ENCODE measurements around the gene SLC10A1. TPM values are rescaled to one million over a fixed set of nuclear protein-coding genes. Genes with fewer than 3 reads are reported as not detected.

The SLC10A1 gene
- total and polyA plus RNA-seq, 2 of the 4 experiments (the other 2 are of a cell fraction) = 0.03 TPM; not detected in 1

- BruUV-seq (replicated peaks) = no TSS peak
Measured at GRCh38 chr14:69839661-69840060, 42.6 kb upstream of the SLC10A1 start.

More at GRCh38 chr14:69839661-69840060, 42.6 kb upstream of the SLC10A1 start:
- Histone ChIP-seq H4K91ac (ENCODE audit: insufficient read depth, low read depth, low read length) (no peak overlapping the region), H3K4ac (ENCODE audit: low read depth, low read length) (no peak overlapping the region), H2AFZ (replicated peaks; ENCODE audit: low read length, poor library complexity) (no peak overlapping the region), H3K9ac (ENCODE audit: low read depth, low read length) (no peak overlapping the region), H3K4me3 (ENCODE audit: insufficient read depth, low read depth, low read length) (no peak overlapping the region), H2BK120ac (ENCODE audit: low read depth, low read length) (no peak overlapping the region), H3K4me1 (ENCODE audit: control insufficient read depth, insufficient read depth, low read length) (no peaks in the 10 kb centered on the region), H4K20me1 (ENCODE audit: insufficient read depth, low read length) (no peaks in the 10 kb centered on the region), H3K18ac (ENCODE audit: low read depth, low read length) (no peak overlapping the region), H3K14ac (replicated peaks; ENCODE audit: low read depth, low read length) (no peak overlapping the region), H3K4me2 (ENCODE audit: low read depth, low read length) (no peak overlapping the region), H2BK5ac (ENCODE audit: low read depth, low read length, poor library complexity, severe bottlenecking) (peak overlapping the region; percentile 91), H3K79me1 (ENCODE audit: low read depth in 1 of 2, low read length in 2 of 2) (no peaks in the 10 kb centered on the region), H3K27ac (ENCODE audit: insufficient read depth, low read length) (no peak overlapping the region), H3K23ac (ENCODE audit: low read depth, low read length) (no peak overlapping the region), H2AK9ac (replicated peaks; ENCODE audit: low read depth, low read length, poor library complexity) (no peak overlapping the region), H2BK20ac (ENCODE audit: low read depth, low read length) (no peak overlapping the region), H3K9me3 (ENCODE audit: control insufficient read depth, insufficient read depth, low read length) (no peaks in the 10 kb centered on the region), H3K27me3 (ENCODE audit: control insufficient read depth, insufficient read depth, low read length) (peaks cover 35% of the 10 kb centered on the region), H4K8ac (ENCODE audit: low read depth in 2 of 2, low read length in 2 of 2) (no peak overlapping the region), H3K9me1 (ENCODE audit: insufficient read depth, low read length) (no peaks in the 10 kb centered on the region), H2AK5ac (ENCODE audit: low read depth, low read length) (no peak overlapping the region), H3K56ac (ENCODE audit: extremely low read depth, insufficient read depth, low read length) (no peak overlapping the region), H3K36me3 (ENCODE audit: control insufficient read depth, insufficient read depth, low read length) (no peaks in the 10 kb centered on the region), H2BK15ac (ENCODE audit: low read depth, low read length) (no peak overlapping the region), H4K5ac (ENCODE audit: low read depth, low read length) (no peak overlapping the region)
- ChIA-PET POLR2A (ENCODE audit: unreplicated experiment) (no interaction called here), CTCF (no interaction called here)
- dilution Hi-C loops (cut with HindIII; ENCODE audit: low sequenced_read_pairs, unreplicated experiment) = no loop called here
- no peak for TF ChIP-seq SMC3 (IDR thresholded peaks at IDR 0.05; ENCODE audit: low read depth, low read length)
- no peak for TF ChIP-seq CHD1 (IDR thresholded peaks at IDR 0.05; ENCODE audit: low read depth, low read length)
- TF ChIP-seq CEBPB (IDR thresholded peaks at IDR 0.05; ENCODE audit: low read depth, low read length) = no peak
- no peak for TF ChIP-seq RAD21 (IDR thresholded peaks at IDR 0.05; ENCODE audit: low read length)
- no peak for TF ChIP-seq MXI1 (IDR thresholded peaks at IDR 0.05; ENCODE audit: borderline replicate concordance, low read depth, low read length)
- no peak for TF ChIP-seq ELK1 (IDR thresholded peaks at IDR 0.05; ENCODE audit: borderline replicate concordance, low read depth, low read length)
- TF ChIP-seq, protein P1, sequence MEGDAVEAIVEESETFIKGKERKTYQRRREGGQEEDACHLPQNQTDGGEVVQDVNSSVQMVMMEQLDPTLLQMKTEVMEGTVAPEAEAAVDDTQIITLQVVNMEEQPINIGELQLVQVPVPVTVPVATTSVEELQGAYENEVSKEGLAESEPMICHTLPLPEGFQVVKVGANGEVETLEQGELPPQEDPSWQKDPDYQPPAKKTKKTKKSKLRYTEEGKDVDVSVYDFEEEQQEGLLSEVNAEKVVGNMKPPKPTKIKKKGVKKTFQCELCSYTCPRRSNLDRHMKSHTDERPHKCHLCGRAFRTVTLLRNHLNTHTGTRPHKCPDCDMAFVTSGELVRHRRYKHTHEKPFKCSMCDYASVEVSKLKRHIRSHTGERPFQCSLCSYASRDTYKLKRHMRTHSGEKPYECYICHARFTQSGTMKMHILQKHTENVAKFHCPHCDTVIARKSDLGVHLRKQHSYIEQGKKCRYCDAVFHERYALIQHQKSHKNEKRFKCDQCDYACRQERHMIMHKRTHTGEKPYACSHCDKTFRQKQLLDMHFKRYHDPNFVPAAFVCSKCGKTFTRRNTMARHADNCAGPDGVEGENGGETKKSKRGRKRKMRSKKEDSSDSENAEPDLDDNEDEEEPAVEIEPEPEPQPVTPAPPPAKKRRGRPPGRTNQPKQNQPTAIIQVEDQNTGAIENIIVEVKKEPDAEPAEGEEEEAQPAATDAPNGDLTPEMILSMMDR (conservative IDR thresholded peaks at IDR 0.05; ENCODE audit: low read depth, low read length) = no peak
- no peak for TF ChIP-seq MAFK (IDR thresholded peaks at IDR 0.05; ENCODE audit: low read depth, low read length)
- no peak for TF ChIP-seq RCOR1 (IDR thresholded peaks at IDR 0.05; ENCODE audit: insufficient replicate concordance, low read length)
- no peak for TF ChIP-seq NFE2L2 (IDR thresholded peaks at IDR 0.05; ENCODE audit: low read depth, low read length)
- TF ChIP-seq FOS (IDR thresholded peaks at IDR 0.05; ENCODE audit: low read depth, low read length) = no peak
- no peak for TF ChIP-seq BHLHE40 (IDR thresholded peaks at IDR 0.05; ENCODE audit: low read depth, low read length)
- TF ChIP-seq, protein P2, sequence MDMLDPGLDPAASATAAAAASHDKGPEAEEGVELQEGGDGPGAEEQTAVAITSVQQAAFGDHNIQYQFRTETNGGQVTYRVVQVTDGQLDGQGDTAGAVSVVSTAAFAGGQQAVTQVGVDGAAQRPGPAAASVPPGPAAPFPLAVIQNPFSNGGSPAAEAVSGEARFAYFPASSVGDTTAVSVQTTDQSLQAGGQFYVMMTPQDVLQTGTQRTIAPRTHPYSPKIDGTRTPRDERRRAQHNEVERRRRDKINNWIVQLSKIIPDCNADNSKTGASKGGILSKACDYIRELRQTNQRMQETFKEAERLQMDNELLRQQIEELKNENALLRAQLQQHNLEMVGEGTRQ (IDR thresholded peaks at IDR 0.05; ENCODE audit: low read depth, low read length) = no peak
- no CpG with 5 or more reads among the region's 3 CpGs for WGBS, 2 experiments (ENCODE audit: extremely low coverage in 2 of 2, insufficient read length in 1 of 2)
- ATAC-seq (ENCODE audit: low read depth) (no peak), DNase-seq (no peak)
- in situ Hi-C loops (cut with MboI; ENCODE audit: low sequenced_read_pairs) = loop anchor here (25.0 kb wide), 1 partner anchor 473 kb away; no protein-coding TSS in a partner anchor
- intact Hi-C loops (cut with micrococcal nuclease) = no loop called here
